ENCODE results near the gene PRCC. TPM values are rescaled to one million over a fixed set of nuclear protein-coding genes. Genes with fewer than 3 reads are reported as not detected.

Gene PRCC
- total RNA-seq, 1 experiment from 2014 or later: 103 TPM

DNA sequence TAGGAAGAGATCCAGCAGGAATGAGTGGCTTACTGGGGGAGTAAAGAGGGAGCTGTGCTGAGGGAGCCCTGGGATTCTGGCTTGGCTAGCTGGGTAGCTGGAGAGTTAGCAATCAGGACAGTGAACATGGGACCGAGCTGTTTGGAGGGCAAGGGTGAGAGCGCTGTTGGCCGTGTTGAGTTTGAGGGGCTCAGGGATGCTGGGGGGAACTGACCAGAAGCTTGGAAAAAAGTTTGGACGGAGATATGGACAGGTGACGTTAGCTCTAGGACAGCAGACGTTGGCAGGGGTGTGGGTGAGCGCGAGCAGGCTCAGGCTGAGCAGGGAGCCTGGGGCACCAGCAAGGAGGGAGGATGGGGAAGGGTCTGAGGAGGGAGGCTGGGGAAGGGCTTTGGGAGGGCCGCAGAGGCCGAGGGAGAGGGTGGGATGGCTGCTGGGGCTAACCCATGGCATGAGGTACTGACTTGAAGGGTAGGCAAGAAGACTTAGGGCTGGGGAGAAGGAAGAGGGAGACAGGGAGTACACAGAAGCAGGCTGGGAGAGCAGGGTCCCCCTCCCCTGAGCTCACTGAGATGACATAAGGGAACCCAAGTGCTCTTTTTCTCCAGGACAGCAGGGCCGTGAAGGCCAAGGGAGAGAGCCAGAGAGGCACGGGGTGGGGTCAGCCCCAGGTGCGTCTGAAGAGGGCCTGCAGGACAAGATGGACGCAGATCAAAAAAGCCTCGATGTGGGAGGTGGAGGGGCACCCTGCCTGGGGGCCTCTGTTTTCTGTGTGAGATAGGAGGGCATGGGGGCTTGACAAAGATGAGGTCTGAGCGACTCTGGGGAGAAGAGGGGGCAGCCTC lies 41.1 kb downstream of the PRCC start:
- no TSS peak for BruUV-seq (replicated peaks)
- Histone ChIP-seq H3K36me3 (ENCODE audit: low read depth, low read length) (no peaks in the 10 kb centered on the region), H3K4me1 (ENCODE audit: insufficient read depth, low read length) (peaks cover 8% of the 10 kb centered on the region), H3K9me2 (replicated peaks; ENCODE audit: low read length) (no peaks in the 10 kb centered on the region), H3F3A (ENCODE audit: low read length, unreplicated experiment) (no peaks in the 10 kb centered on the region), H3K9ac (ENCODE audit: low read length) (no peak overlapping the region), H4K20me1 (ENCODE audit: low read length) (no peaks in the 10 kb centered on the region), H3K27me3 (ENCODE audit: low read length) (no peaks in the 10 kb centered on the region), H3K4me2 (ENCODE audit: low read length) (no peak overlapping the region), H3K4me3 (ENCODE audit: low read length) (no peak overlapping the region), H3K79me2 (ENCODE audit: low read length) (no peaks in the 10 kb centered on the region), H2AFZ (ENCODE audit: low read length) (no peak overlapping the region), H3K27ac (ENCODE audit: low read length) (no peak overlapping the region), H3K9me3 (ENCODE audit: low read length) (no peaks in the 10 kb centered on the region)
- ATAC-seq (no peak), DNase-seq (no peak)
- intact Hi-C loops (cut with micrococcal nuclease): no loop called here
- POLR2A ChIA-PET (ENCODE audit: unreplicated experiment): interaction anchor here (1.0 kb wide), 1 partner anchor 80 kb away, joined by 5 read pairs; the partner anchor contains the start of genes ISG20L2 and METTL25B
- CTCF ChIA-PET: no interaction called here
- no peak for TF ChIP-seq CTCF (conservative IDR thresholded peaks at IDR 0.05; ENCODE audit: low read depth, low read length)

GRCh38 chr1:156809281-156809680 lies 41.9 kb downstream of the PRCC start:
- Histone ChIP-seq H3K27me3 (ENCODE audit: low read length) (no peaks in the 10 kb centered on the region), H2AFZ (ENCODE audit: low read length) (no peak overlapping the region), H3K9me2 (replicated peaks; ENCODE audit: low read length) (no peaks in the 10 kb centered on the region), H3K4me1 (ENCODE audit: insufficient read depth, low read length) (peaks cover 17% of the 10 kb centered on the region), H3F3A (ENCODE audit: low read length, unreplicated experiment) (no peaks in the 10 kb centered on the region), H3K79me2 (ENCODE audit: low read length) (no peaks in the 10 kb centered on the region), H3K9me3 (ENCODE audit: low read length) (no peaks in the 10 kb centered on the region), H3K36me3 (ENCODE audit: low read depth, low read length) (no peaks in the 10 kb centered on the region), H4K20me1 (ENCODE audit: low read length) (no peaks in the 10 kb centered on the region), H3K4me2 (ENCODE audit: low read length) (no peak overlapping the region), H3K4me3 (ENCODE audit: low read length) (no peak overlapping the region), H3K27ac (ENCODE audit: low read length) (no peak overlapping the region), H3K9ac (ENCODE audit: low read length) (no peak overlapping the region)
- ATAC-seq (no peak), DNase-seq (no peak)
- ChIA-PET POLR2A (ENCODE audit: unreplicated experiment) (interaction anchor here (1.0 kb wide), 1 partner anchor 81 kb away, joined by 5 read pairs; the partner anchor contains the start of genes ISG20L2 and METTL25B), CTCF (interaction anchor here (0.6 kb wide), 1 partner anchor 29 kb away, joined by 3 read pairs; no protein-coding TSS in a partner anchor)
- BruUV-seq (replicated peaks): no TSS peak
- intact Hi-C loops (cut with micrococcal nuclease): no loop called here
- no peak for TF ChIP-seq EZH2phosphoT487 (IDR thresholded peaks at IDR 0.05; ENCODE audit: borderline replicate concordance, low read length)
- no peak for TF ChIP-seq CTCF (conservative IDR thresholded peaks at IDR 0.05; ENCODE audit: low read depth, low read length)
- TF ChIP-seq EZH2 (IDR thresholded peaks at IDR 0.05; ENCODE audit: low read length, unreplicated experiment): no peak
